ENCODE data around the gene CDH4.

The CDH4 gene

DNA sequence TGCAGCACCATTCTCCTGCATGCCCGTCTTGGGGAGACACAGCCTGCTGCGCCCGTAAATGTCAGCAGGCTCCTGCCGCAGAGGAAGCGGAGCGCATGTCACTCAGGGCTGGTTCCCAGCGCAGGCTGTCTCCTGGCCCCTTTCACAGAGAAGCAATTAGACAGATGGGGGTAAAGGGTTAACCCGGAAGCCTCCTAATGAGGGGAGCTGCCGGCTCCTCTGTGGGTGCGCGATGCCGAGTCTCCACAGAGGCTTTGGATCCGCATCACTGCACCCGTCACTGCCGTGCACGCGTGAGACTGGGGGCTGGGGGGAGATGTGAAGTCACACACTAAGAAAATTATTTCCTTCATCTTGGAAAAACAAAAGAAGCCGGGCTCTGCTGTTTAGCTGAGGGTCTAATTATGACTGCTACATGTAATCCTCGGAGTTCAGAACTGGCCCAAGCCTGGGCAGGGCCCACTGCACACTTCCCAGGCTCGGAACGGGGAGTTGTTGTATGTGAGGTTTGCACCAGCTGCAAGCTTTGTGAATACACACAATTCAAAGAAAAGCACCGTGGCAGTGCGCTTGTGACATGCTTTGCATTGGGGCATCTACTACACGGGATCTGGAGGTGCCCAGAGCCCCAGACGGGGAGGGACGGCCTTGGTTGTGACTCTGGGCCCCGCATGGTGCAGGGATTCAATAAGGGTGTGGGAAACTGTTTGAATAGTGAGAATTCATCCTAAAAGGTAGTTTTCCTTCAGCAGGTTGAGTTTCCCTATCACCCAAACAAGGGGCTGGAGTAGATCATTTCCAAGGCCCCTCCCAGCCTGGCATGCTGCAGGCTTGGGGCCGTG, 482.1 kb downstream of the CDH4 start:
- Mint-ChIP-seq H3K36me3 (ENCODE audit: insufficient read depth) (peaks cover 6% of the 10 kb centered on the region), H3K4me3 (no peak overlapping the region), H3K4me1 (no peaks in the 10 kb centered on the region), H3K27ac (ENCODE audit: low read depth) (no peak overlapping the region), H3K9me3 (no peaks in the 10 kb centered on the region), H3K27me3 (peaks cover 37% of the 10 kb centered on the region)
- ATAC-seq (replicated peaks; ENCODE audit: extremely low read depth, poor library complexity, severe bottlenecking) = no peak
- no peak for DNase-seq (ENCODE audit: low spot score in 2 of 2)

DNA sequence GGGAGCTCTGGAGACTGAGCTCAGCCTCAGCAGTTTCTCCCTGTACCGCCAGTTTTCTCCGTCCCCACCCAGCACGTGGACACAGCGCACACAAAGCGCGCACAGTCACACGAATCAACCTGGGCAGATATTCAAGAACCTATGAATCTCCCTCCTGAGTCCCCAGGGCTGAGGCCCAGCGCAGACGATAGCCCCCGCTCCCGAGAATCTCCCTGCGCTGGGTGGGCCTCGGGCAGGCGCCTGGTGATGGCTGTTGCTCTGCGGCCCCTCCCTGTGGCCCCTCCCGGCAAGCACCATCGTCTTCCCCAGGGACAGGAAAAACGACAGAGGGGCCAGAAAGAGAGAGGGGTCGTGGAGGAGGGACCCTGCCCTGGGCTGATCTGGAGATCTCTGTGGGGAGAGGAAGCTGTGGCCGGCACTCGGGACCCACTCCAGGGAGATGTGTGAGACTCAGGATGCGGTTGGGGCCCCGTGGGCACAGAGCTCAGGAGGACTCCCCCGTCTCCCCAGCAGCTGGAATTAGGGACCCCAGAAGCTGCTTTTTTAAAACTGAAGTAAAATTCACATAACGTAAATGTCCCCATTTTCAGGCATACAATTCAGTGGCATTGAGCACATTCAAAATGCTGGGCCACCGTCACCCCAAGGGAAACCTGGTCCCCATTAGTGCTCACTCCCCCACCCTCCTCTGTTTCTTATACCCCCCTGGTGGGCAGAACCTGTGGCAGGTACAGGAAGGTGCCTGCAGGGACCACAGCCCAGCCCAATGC, 482.9 kb downstream of the CDH4 start:
- H3K36me3 Mint-ChIP-seq (ENCODE audit: insufficient read depth) = peaks cover 6% of the 10 kb centered on the region
- H3K9me3 Mint-ChIP-seq = no peaks in the 10 kb centered on the region
- peaks cover 37% of the 10 kb centered on the region for H3K27me3 Mint-ChIP-seq
- DNase-seq (ENCODE audit: low spot score in 2 of 2) (no peak), ATAC-seq (replicated peaks; ENCODE audit: extremely low read depth, poor library complexity, severe bottlenecking) (no peak)
- no peaks in the 10 kb centered on the region for H3K4me1 Mint-ChIP-seq
- no peak overlapping the region for H3K27ac Mint-ChIP-seq (ENCODE audit: low read depth)
- no peak overlapping the region for H3K4me3 Mint-ChIP-seq

- no peaks in the 10 kb centered on the region for H3K9me3 Mint-ChIP-seq
- no peak for ATAC-seq (replicated peaks; ENCODE audit: extremely low read depth, poor library complexity, severe bottlenecking)
Observed at GRCh38 chr20:61735503-61735785, 483.4 kb downstream of the CDH4 start.

GRCh38 chr20:61736001-61736635, 484.1 kb downstream of the CDH4 start:
- Mint-ChIP-seq H3K4me1 (no peaks in the 10 kb centered on the region), H3K36me3 (ENCODE audit: insufficient read depth) (peaks cover 4% of the 10 kb centered on the region), H3K27me3 (peaks cover 37% of the 10 kb centered on the region), H3K9me3 (no peaks in the 10 kb centered on the region), H3K4me3 (no peak overlapping the region), H3K27ac (ENCODE audit: low read depth) (no peak overlapping the region)
- no peak for ATAC-seq (replicated peaks; ENCODE audit: extremely low read depth, poor library complexity, severe bottlenecking)
- DNase-seq (ENCODE audit: low spot score in 2 of 2) = no peak

More at GRCh38 chr20:61735503-61735785, 483.4 kb downstream of the CDH4 start:
- Mint-ChIP-seq H3K4me3 (no peak overlapping the region), H3K27ac (ENCODE audit: low read depth) (no peak overlapping the region), H3K27me3 (peaks cover 37% of the 10 kb centered on the region), H3K36me3 (ENCODE audit: insufficient read depth) (peaks cover 5% of the 10 kb centered on the region), H3K4me1 (no peaks in the 10 kb centered on the region)
- no peak for DNase-seq (ENCODE audit: low spot score in 2 of 2)

DNA sequence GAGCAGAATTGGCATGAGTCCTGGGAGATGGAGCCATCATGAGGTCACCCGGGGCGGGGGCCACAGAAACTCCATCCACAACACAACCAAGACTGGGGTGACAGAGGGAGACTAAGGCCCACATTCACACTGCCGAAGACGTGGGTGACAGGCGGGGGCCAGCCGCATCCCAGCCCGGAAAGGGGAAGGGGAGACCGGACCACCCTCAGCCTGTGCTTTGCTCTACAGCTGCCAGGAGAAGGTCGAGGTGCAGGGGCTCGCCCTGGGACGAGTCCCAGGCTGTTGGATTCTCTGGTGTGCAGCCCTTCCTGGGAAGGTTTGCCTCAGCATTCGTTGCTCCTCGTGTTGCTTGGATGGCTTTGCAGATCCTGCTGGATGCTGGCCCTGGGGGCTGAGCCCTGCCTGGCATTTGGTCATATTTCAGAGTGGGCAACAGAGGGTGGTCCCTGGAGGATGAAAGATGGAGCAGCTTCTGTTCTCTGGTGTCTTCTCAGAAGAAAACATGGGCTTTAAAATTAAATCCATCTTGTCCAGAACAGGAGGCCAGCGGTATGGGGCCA, 484.8 kb downstream of the CDH4 start:
- H3K4me3 Mint-ChIP-seq = no peak overlapping the region
- no peaks in the 10 kb centered on the region for H3K4me1 Mint-ChIP-seq
- peaks cover 4% of the 10 kb centered on the region for H3K36me3 Mint-ChIP-seq (ENCODE audit: insufficient read depth)
- no peak for ATAC-seq (replicated peaks; ENCODE audit: extremely low read depth, poor library complexity, severe bottlenecking)
- H3K27ac Mint-ChIP-seq (ENCODE audit: low read depth) = no peak overlapping the region
- no peaks in the 10 kb centered on the region for H3K9me3 Mint-ChIP-seq
- DNase-seq (ENCODE audit: low spot score in 2 of 2) = no peak
- peaks cover 37% of the 10 kb centered on the region for H3K27me3 Mint-ChIP-seq

DNA sequence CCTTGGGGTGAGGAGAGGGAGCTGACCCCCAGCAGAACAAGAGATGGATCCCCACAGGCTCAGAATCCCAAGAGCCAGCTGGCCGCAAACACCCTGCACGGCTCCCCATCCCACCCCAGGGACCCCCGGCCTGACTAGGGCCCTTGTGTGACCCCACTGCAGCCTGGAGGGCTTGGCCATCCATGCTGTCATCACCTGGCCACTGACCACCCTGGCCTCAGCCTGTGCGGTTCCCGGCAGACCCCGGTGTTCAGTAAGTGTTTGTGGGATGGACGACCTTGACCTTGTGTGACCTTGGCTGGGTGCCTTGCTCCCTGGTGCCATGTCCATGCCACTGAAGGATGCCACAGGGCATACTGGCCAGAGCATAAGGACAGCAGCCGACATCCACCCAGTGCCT, 485.3 kb downstream of the CDH4 start:
- no peaks in the 10 kb centered on the region for H3K4me1 Mint-ChIP-seq
- H3K9me3 Mint-ChIP-seq = no peaks in the 10 kb centered on the region
- no peak overlapping the region for H3K27ac Mint-ChIP-seq (ENCODE audit: low read depth)
- peaks cover 32% of the 10 kb centered on the region for H3K27me3 Mint-ChIP-seq
- ATAC-seq (replicated peaks; ENCODE audit: extremely low read depth, poor library complexity, severe bottlenecking) (no peak), DNase-seq (ENCODE audit: low spot score in 2 of 2) (no peak)
- no peak overlapping the region for H3K4me3 Mint-ChIP-seq
- H3K36me3 Mint-ChIP-seq (ENCODE audit: insufficient read depth) = peaks cover 4% of the 10 kb centered on the region

DNA sequence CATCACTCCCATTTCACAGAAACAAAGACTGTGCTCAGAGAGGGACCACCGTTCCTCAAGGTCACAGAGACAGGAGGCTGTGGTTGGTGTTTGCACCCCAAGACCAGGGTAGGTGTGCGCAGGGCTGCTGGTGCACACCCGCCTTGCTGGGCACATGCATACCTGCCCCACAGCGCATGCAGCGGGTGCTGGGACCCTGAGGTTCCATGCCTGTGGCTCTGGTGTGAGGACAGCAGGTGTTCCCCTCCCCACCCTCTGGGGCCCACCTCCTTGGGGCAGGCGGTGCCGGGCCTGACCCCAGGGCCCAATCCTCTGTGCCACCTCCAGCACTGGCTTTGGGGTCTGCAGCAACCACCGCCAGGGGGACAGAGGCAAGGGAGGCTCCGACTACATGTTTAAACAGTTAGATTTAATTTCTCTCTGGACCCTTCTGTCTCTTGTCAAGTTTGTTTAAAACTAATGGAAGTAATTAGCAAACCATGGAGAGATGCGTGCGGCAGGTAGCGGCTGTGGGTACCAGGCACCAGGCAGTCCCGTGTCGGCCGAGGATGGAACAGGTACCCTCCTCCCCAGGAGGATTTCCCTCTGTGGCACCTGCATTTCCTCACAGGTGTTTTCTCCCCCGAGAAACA, 485.9 kb downstream of the CDH4 start:
- H3K4me1 Mint-ChIP-seq = no peaks in the 10 kb centered on the region

DNA sequence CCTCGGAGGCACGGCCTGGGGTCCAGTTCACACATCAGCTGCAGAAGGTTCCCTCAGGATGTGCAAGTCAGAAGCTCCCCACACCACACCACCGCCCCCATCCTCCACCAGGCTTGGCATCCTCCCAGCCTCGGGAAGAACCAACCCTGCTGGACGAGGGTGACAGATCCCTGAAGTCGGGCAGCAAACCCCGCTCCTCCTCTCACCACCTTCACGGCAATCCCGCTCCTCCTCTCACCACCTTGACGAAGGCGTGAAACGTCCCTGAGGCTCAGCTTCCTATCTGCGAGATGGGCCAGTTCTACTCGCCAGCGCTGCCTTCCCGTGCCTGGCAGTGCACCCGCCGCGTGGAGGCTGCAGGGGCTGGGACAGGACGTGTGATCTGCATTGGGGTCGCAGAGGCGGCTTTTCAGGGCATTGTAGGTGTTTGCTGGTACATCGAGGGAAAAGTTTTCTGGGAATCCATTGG, 486.6 kb downstream of the CDH4 start:
- H3K9me3 Mint-ChIP-seq = no peaks in the 10 kb centered on the region
- ATAC-seq (replicated peaks; ENCODE audit: extremely low read depth, poor library complexity, severe bottlenecking) = no peak

More for the DNA sequence above, 485.9 kb downstream of the CDH4 start:
- DNase-seq (ENCODE audit: low spot score in 2 of 2) (no peak), ATAC-seq (replicated peaks; ENCODE audit: extremely low read depth, poor library complexity, severe bottlenecking) (no peak)
- H3K9me3 Mint-ChIP-seq = no peaks in the 10 kb centered on the region
- no peak overlapping the region for H3K27ac Mint-ChIP-seq (ENCODE audit: low read depth)
- no peak overlapping the region for H3K4me3 Mint-ChIP-seq
- peaks cover 4% of the 10 kb centered on the region for H3K36me3 Mint-ChIP-seq (ENCODE audit: insufficient read depth)
- H3K27me3 Mint-ChIP-seq = peaks cover 26% of the 10 kb centered on the region

DNA sequence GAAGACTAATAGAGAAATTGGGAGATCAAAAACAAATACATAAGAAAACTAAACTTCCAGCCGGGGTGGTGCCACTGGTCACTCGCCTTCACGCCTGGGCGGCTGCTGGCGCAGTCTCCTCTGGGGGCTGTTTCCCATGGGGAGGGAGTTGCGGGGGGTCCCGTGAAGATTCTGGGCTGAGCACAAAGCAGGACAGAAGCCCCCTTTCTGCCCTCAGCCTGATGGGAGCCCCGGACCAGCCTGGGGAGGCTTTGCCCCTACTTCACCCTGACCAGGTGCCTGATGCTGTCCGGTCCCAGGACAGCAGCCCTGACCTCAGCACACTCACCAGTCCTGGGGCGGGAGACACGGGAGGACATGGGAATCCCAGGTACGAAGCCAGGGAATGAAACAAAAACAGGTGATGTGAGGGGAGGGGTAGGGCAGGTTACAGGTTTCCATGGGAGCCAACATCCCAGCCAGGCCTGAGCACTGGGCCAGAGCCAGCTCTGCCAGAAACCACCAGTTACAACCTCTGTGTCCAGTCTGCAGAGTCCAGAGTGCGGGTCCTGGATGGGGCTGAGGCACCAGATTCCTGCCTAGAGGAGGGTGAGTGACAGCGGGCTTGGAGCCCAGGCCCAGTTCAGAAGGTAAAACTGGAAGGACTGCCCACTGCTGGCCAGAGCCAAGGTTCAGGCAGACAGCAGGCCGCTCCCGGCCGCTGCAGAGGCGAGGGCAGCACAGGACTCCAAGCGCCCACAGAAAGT, 487.2 kb downstream of the CDH4 start:
- H3K27ac Mint-ChIP-seq (ENCODE audit: low read depth) = no peak overlapping the region
- H3K27me3 Mint-ChIP-seq = peaks cover 15% of the 10 kb centered on the region
- H3K36me3 Mint-ChIP-seq (ENCODE audit: insufficient read depth) = peaks cover 4% of the 10 kb centered on the region
- H3K9me3 Mint-ChIP-seq = no peaks in the 10 kb centered on the region
- no peak overlapping the region for H3K4me3 Mint-ChIP-seq
- no peak for ATAC-seq (replicated peaks; ENCODE audit: extremely low read depth, poor library complexity, severe bottlenecking)
- no peaks in the 10 kb centered on the region for H3K4me1 Mint-ChIP-seq
- no peak for DNase-seq (ENCODE audit: low spot score in 2 of 2)

More for the DNA sequence above, 486.6 kb downstream of the CDH4 start:
- peaks cover 19% of the 10 kb centered on the region for H3K27me3 Mint-ChIP-seq
- H3K4me1 Mint-ChIP-seq = no peaks in the 10 kb centered on the region
- peaks cover 4% of the 10 kb centered on the region for H3K36me3 Mint-ChIP-seq (ENCODE audit: insufficient read depth)
- H3K4me3 Mint-ChIP-seq = no peak overlapping the region
- no peak for DNase-seq (ENCODE audit: low spot score in 2 of 2)
- no peak overlapping the region for H3K27ac Mint-ChIP-seq (ENCODE audit: low read depth)

DNA sequence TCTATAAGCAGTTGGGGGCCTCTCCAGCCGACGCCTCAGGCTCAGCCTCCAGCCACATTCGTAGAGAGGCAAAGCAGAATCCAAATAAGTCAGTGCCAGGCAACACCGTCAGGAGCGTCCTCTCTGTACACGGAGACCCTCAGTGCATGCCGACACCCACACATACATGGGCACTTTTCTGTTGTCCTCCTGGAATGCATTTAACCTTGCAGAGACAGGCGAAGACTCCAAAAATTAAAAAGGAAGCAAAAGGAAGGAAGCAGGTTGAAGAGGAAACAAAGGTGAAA, 487.7 kb downstream of the CDH4 start:
- no peaks in the 10 kb centered on the region for H3K9me3 Mint-ChIP-seq
- no peak for ATAC-seq (replicated peaks; ENCODE audit: extremely low read depth, poor library complexity, severe bottlenecking)
- H3K4me1 Mint-ChIP-seq = no peaks in the 10 kb centered on the region
- no peak for DNase-seq (ENCODE audit: low spot score in 2 of 2)
- peaks cover 4% of the 10 kb centered on the region for H3K36me3 Mint-ChIP-seq (ENCODE audit: insufficient read depth)
- H3K27ac Mint-ChIP-seq (ENCODE audit: low read depth) = no peak overlapping the region
- H3K4me3 Mint-ChIP-seq = no peak overlapping the region
- H3K27me3 Mint-ChIP-seq = peaks cover 15% of the 10 kb centered on the region

DNA sequence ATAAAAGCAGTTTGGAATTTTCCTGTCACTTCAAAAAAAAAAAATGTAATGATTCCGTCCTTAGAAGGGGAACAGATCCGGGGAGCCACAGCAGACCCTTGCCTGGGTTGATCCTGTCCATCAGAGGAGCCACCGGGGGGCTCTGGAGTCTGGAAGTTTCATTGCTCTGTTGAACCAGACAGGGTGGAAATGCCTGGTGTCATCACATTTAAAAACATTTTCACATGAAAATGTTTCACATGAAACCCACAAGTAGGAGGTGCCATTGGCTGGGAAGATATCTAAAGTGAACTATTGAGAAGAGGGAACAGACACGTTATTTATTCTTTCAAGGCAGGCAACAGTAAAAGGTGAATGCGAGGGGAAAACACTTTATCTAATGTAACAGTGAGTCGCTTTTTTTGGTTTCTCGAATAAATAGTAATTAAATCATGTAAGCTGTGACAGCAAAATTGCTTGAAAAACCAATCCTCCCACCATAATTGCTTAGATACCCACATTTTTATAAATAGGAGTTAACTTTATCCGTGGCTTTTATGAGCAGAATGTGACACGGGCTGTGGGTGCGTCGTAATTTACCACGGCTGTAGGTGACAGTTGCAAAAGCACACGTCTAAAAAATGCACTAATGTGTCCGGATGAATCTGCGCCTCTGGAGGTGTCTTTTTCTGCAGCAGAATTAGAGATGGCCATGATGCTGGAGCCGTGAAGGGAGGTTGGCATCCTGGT, 490.2 kb downstream of the CDH4 start:
- no peaks in the 10 kb centered on the region for H3K9me3 Mint-ChIP-seq
- peaks cover 4% of the 10 kb centered on the region for H3K36me3 Mint-ChIP-seq (ENCODE audit: insufficient read depth)
- H3K4me3 Mint-ChIP-seq = no peak overlapping the region
- DNase-seq (ENCODE audit: low spot score in 2 of 2) (no peak), ATAC-seq (replicated peaks; ENCODE audit: extremely low read depth, poor library complexity, severe bottlenecking) (no peak)
- H3K27ac Mint-ChIP-seq (ENCODE audit: low read depth) = no peak overlapping the region
- H3K4me1 Mint-ChIP-seq = no peaks in the 10 kb centered on the region
- H3K27me3 Mint-ChIP-seq = peaks cover 20% of the 10 kb centered on the region

Measured in central memory CD8-positive, alpha-beta T cell (primary cell).